Stimulated activated CD8-positive, alpha-beta memory T cell treated with anti-CD3 and anti-CD28 coated beads, Interleukin-7, amount 100 ng/mL, for 24 hours (primary cell): ENCODE data around the gene PBRM1.

Experiments
- DNase-seq: peaks from one replicate; pipeline ENCODE4 v3.0.0-alpha.2; 2020; ENCODE audit warnings: low read depth

PBRM1 gene

GRCh38 chr3:52509753-52510328 is 175.9 kb downstream of the PBRM1 start:
- no peak for DNase-seq

GRCh38 chr3:52507359-52507758 is 178.4 kb downstream of the PBRM1 start:
- DNase-seq: no peak

GRCh38 chr3:52506266-52506966 is 179.3 kb downstream of the PBRM1 start:
- DNase-seq: no peak

- DNase-seq: no peak
Observed at GRCh38 chr3:52504977-52505376, 180.7 kb downstream of the PBRM1 start.

- DNase-seq: no peak
Observed at GRCh38 chr3:52503788-52504424, 181.8 kb downstream of the PBRM1 start.

- DNase-seq: no peak
Observed at GRCh38 chr3:52502808-52503350, 182.8 kb downstream of the PBRM1 start.

GRCh38 chr3:52502001-52502400 is 183.7 kb downstream of the PBRM1 start:
- DNase-seq: no peak

- no peak for DNase-seq
Observed at GRCh38 chr3:52501046-52501445, 184.7 kb downstream of the PBRM1 start.

- DNase-seq: no peak
Observed at GRCh38 chr3:52498137-52499054, 187.3 kb downstream of the PBRM1 start.

GRCh38 chr3:52495777-52496602 is 189.7 kb downstream of the PBRM1 start:
- no peak for DNase-seq
